Medulla oblongata (tissue), 1 donor: ENCODE results near the gene KHDC1.
"Not testable (repeated sequence)": the region's sequence is repeated elsewhere in the genome, so short reads cannot be mapped to it uniquely, and the experiment has no call there.

ENCODE experiments used
- DNase-seq: peaks from one replicate; pipeline ENCODE4 v3.0.0-alpha.2; 2015; ENCODE audit errors: extremely low spot score

Gene KHDC1

DNA sequence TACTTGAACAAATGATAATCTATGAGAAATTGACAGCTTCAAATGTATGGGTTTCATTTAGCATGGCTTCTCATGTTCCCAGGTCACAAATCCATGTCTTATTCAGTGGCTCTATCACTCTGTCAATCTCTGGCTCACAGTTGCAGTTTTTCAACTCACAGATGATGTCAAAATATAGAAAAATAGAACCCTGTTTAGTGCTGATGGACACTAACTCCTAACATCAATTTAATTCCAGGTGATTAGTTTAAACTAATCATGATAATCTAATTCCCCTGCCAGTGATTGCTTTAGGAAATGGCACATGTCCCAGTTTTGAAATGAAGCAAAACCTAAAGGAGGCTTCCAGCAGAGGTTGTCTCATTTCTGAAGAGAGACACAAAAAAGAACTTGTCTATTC, 13.0 kb downstream of the KHDC1 start:
- no peak for DNase-seq

DNA sequence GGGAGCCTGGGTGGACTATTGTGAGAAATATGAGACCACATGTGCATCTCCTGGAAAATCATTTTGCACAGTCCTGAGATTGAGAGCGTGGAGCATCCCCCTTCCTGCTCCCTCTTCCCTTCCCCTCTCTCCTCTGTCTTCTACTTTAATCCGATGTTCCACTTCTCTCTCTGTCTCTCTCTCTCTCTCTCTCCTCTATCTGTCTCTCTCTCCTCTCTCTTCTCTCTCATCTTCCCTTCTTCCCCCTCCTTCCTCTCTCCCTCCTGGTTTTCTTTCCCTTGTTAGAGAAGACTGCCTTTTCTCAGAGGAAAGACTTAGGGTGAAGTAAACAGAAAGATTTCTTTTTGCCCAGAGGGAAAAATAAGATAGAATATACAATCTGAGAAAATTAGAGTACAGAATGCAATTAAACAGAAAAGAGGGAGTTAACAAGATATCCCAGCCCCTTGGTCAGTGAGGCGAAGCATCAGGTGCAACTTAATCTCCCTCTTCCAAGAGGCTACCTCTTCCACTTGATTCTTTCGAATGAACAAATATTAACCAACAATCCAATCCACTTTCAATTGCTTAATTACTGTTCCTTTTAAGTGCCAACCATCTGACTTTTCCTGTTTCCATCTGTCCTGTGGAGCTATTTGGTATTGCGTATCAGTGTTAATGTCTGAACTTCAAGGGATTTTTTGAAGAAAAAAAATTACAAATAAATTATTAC, 14.6 kb downstream of the KHDC1 start:
- no peak for DNase-seq

DNA sequence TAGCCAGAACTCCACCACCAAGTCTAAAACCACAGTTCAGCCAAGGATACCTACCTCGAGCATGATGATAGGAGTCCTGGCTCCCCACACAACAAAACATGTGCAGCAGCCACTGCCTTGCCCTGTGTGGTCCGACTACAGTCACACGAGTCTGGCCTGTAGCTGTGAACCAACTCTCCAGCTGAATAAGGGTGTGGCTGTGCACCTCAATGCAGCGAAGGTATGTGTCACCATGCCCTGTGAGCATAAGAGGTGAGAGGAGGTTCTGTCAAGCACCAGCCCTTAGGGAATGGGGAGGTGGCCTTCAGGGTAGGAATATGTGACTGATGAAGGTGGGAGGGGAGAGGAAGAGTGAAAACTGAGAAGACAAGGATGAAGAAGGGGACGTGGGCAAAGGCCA, 21.0 kb downstream of the KHDC1 start:
- DNase-seq = no peak

DNA sequence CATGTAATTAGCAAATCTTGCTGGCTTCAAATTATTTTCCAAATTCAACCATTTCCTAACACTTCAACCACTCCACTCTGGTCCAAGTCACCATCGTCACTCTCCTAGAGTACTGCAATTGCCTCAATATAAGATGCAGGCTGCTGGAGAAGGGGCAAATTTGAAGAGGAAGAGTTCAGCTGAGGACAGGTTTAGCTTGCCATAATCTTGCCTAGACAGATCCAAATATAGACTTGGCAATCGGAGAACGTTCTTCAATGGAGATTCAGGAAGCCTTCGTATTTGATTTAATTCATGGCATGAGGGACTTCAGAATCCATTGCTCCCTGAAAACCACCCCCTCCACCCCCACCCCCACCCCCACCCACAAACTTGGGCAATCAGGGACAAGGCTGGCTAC, 22.3 kb downstream of the KHDC1 start:
- no peak for DNase-seq

DNA sequence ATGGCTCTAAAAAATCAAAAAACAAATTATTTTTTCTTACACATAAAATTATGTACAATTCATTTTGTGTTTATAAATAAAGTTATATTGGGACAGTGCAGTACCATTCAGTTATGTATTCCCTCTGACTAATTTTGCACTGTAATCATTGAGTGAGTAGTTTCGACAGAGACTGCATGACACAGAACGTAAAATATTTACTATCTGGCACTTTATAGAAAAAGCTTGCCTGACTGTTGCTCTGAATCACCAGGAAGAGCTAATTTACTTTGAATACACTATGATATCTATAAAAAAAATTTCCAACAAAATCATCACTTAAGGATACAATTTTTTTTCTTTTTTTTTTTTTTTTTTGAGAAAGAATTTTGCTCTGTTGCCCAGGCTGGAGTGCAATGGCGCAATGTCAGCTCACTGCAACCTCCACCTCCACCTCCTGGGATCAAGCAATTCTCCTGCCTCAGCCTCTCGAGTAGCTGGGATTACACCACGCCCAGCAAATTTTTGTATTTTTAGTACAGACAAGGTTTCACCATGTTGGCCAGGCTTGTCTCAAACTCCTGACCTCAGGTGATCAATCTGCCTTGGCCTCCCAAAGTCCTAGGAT, 26.7 kb downstream of the KHDC1 start:
- DNase-seq = no peak

DNA sequence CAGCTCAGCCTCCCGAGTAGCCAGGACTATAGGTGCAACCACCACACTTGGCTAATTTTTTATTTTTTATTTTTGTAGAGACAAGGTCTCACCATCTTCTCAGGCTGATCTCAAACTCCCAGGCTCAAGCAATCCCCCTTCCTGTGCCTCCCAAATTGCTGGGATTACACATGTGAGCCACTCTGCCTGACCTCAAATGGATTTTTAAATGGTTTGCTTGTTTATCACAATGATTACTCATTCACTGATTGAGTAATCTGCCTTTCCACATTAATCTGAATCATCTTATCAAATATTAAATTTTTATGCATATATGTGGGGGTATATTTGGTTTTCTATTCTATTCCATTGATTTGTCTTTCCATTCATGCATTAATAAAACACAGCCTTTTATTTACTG, 28.3 kb downstream of the KHDC1 start:
- no peak for DNase-seq

DNA sequence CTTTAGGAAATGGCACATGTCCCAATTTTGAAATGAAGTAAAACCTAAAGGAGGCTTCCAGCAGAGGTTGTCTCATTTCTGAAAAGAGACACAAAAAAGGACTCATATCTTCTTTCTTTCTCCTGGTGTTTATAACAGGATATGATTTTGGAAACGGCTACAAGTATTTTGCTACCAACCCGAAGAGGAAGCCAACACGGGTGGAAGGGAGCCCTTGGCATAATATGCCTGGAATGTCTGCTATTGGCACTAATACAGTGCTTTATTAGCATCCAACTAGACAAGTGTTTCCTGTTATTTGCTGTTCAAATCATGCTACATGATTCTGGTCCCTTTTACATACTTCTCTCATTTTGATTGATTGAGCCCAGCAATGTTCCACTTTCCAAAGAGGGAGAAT, 29.0 kb downstream of the KHDC1 start:
- DNase-seq = not testable (repeated sequence)

DNA sequence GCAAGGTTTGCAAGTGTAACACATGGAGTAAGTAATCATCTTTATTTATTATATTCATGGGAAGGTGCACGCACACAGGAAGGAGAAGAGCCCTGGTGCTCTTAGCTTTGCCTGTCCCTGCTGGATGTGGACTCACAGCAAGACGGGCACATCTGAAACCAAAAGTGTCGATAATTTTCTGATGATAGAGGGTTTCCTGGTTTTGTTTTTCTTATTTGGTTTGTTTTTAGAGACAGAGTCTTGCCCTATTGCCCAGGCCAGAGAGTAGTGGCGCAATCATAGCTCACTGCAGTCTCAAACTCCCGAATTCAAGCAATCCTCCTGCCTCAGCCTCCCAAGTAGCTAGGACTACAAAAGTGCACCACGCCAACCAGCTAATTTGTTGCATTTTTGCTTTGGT, 29.9 kb downstream of the KHDC1 start:
- DNase-seq = no peak

DNA sequence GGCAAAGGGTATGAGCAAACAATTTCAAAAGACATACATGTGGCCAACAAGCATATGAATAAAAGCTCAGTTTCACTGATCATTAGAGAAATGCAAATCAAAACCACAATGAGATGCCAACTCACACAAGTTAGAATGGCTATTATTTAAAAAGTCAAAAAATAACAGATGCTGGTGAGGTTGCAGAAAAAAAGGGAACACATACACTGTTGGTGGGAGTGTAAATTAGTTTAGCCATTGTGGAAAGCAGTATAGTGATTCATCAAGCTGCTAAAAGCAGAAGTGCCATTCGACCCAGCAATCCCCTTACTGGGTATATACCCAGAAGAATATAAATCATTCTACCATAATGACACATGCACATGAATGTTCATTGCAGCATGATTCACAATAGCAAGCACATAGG, 31.0 kb downstream of the KHDC1 start:
- DNase-seq = no peak

DNA sequence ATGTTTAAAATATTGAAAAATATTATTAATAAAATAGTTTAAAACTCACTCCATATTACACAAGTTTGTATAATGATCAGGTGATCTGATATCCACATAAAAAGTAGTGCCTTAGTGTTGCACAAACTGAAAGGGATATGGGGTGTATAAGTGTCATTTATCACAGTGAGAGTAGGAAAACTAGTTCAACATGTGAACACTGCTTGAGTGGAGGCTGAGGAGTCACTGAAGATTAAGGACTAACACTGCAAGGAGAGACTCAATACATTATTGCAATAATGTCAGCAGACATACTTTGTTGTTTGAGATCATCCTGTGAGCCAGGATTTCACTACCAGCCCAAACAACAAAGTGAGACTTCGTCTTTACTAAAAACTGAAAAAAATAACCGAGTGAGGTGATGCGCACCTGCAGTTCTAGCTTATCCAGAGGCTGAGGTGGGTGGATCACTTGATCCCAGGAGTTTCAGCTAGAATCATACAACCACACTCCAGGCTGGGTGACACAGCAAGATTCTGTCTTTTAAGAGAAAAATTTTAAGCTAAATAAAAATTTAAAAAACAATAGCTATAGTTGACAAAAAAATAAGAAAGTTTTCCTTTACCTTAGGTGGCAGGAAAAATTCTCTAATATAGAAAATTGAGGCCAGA, 35.3 kb downstream of the KHDC1 start:
- DNase-seq = no peak

DNA sequence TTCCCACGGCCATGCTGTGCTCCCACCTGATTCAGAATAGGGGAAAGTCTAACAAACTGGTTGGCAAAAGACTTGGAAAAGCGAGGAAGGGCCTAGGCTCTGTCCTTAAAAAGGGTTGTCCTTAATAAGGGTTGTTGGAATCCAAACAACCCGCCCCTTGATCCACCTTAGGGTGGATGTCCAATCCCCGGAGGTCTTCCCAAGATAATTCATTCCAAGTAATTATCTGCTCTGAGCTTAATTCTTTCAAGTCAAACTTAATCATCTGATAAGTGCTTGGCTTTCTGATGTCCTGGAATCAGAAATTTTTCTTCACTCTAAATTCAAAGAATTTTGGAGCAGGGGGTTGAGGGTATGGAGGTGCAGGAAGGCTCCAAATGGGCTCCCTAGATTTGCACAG, 37.6 kb downstream of the KHDC1 start, which contains the start of gene KHDC1L:
Gene KHDC1L, minus strand, starts transcription at position 101 of the 400 bp plus-strand sequence. Its CDS starts 88 bp downstream, at position 13.
- no peak for DNase-seq

DNA sequence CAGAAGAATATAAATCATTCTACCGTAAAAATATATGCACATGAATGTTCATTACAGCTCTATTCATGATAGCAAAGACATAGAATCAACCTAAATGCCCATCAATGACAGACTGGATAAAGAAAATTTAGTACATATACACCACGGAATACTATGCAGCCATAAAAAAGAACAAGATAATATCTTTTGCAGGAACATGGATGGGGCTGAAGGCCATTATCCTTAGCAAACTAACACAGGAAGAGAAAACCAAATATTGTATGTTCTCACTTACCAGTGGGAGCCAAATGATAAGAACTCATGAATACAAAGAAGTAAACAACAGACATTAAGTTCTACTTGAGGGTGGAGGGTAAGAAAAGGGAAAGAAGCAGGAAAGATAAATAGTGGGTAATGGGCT, 46.1 kb downstream of the KHDC1 start:
- no peak for DNase-seq

DNA sequence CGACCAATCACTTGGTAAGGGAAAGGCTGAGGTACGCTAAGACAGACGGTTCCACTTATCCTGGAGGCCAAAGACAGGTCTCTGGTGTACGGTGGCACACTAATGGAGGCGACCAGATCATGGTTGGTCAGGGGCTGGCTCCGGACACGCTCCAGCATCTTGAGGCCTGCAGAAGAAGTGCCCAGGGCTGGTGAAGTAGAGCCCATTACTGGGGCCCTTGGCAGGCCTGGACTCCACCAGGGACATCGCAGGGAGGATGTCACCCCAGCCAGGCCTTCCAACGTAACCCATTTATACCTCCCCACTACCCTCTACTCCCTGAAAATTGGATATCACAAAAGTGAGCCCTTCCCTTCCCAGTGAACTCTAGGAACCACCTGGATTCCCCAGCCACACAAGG, 53.9 kb downstream of the KHDC1 start:
- no peak for DNase-seq

DNA sequence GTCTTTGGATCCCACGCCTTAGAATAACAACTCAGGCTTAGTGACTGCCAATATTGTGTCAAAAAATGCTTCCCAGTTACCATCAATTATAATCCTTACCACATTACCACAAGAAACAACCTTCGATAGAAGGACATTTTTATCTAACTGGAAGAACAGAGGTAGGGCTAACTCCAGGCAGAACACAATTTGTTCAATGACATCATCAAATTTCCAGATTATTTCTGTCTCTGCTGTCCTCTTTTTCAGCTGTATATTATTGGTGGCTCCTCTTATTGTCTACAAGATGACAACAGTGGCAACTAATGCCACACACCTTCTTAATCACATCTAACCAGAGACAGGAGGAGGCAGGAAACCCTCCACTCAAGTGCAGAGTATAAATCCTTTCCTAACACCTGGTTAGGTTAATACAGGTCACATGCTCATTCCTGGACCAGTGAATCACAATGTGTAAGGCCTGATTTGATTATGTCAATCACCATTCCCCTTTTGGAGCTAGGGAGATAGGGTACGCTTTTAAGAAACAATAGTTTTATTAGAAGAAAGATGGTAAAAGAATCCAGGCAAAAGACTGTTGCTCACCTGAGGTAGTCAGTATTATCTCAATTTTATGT, 55.7 kb downstream of the KHDC1 start:
- no peak for DNase-seq

DNA sequence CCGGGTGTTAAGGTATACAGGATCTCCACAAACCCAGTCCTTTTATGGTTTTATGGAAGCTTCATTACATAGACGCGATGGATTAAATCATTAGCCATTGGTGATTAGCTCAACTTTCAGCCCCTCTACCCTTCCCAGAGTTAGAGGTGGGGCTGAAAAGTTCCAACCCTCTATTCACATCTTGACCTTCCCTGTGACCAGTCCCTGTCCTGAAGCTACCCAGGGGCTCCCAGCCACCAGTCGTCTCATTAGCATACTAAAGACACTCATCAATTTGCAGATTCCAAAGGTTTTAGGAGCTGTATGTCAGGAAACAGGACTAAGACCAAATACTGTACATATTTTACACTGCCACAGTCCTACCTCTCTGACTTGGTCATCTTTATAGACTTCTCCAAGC, 58.7 kb downstream of the KHDC1 start:
- no peak for DNase-seq

DNA sequence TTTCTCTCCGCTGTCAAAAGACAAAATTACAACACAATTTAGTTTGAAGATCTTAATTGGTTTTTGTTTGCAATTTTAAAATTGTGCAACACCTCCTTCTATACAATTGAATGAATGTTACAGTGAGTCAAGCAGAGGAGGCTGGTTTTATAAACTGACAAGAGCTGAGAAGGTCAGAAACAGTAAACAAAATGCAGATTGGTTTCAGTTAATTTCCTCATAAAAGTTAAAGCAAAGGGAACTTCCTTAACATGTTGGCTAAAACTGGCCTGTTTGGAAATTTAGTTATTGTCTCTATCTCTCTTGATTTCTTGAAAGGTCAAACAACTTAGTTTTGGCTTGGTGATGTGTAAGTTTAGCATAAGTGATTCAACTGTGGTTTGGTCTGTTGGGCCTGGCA, 59.9 kb downstream of the KHDC1 start:
- no peak for DNase-seq

DNA sequence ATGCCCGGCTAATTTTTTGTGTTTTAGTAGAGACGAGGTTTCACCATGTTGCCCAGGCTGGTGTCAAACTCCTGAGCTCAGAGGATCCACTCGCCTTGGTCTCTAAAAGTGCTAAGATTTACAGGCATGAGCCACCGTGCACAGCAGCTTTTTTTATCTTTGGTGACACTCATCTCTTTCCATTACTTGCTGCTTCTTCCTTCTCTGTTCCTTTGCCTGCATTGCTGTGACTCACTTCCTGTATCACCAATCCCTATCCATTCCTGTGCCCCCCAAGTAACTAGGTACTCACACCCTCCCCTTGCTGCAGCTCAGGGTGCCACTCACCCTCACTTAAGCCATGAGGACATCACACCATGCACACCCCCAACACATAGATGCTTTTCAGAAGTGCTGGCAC, 62.3 kb downstream of the KHDC1 start:
- no peak for DNase-seq

DNA sequence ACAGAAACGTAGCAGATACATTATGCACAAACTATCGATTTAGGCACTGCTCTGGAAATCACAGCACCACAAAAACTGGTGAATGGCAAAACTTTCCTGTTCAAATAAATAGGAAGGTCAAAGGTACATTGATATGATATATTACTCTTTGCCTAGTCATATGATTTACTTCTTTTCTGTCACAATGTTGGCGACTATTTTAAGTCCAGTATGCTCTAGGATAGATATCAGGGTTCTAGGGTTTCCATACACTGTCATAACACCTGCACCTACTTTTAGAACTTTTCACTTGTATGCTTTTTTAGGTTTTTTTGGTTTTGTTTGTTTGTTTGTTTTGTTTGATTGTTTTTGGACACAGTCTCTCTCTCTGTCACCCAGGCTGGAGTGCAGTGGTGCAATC, 62.7 kb downstream of the KHDC1 start:
- DNase-seq = no peak

DNA sequence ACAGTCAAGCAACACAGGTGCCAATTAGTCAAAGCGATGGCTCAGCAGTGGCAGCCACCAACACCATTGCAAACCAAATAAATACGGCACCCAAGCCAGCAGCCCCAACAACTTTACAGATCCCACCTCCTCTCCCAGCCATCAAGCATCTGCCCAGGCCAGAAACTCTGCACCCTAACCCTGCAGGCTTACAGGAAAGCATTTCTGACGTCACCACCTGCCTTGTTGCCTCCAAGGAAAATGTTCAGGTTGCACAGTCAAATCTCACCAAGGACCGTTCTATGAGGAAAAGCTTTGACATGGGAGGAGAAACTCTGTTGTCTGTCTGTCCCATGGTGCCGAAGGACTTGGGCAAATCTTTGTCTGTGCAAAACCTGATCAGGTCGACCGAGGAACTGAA, 68.3 kb downstream of the KHDC1 start:
- DNase-seq = no peak

DNA sequence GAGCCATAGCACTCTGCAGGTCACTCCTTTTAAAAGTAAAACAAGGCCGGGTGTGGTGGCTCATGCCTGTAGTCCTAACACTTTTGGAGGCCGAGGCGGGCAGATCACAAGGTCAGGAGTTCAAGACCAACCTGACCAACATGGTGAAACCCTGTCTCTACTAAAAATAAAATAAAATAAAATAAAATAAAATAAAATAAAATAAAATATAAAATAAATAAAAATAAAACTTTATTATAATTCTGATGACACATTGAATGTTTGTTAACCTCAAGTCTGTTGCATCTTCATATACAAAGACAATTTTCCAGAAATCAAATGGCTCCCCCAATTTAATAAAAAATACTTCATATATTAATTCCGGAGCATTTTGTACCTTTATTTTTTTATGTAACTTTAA, 69.7 kb downstream of the KHDC1 start:
- not testable (repeated sequence) for DNase-seq
